Iris pigment epithelial cell (primary cell): ENCODE data around the gene LIMS2.

Experiments used
- DNase-seq: peaks from one replicate; pipeline ENCODE4 v3.0.0-alpha.2; 2011; ENCODE audit warnings: low read depth

Gene LIMS2

DNA sequence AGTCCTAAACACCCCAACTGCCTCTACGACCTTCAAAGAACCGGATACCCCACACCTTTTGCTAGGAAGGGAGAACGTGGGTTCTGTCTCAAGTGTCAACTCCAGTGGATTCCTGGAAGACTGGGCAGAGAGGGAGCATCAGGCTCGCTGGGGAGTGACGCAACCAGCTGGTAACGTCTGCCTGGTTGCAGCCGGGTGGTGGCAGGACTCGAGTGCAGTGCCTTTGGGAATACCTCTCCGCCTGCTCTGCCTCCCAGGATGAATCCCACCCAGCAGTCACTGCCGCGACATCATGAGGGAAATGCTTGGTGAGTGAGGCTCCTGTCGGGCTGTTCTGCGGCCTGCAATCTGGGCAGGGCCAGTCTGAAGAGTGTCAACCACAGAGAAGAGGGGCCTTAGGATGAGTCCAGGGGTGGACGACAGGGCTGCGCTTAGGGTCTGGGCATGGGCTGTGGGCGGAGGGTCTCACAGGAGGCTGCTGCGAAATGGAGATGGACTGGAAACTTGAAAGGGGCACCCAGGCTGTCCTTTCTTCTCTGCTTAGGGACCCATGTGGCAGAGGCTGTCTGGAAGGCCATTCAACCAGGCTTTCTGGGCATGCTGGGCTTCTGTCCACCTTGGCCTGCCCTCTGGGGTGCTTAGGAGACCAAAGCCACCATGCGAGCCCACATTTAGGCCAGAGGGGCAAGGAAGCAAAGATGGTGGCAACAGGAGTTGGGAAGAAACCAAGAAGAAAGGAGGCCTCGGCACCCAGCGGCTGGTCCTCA, 16.5 kb downstream of the LIMS2 start:
- DNase-seq: no peak

DNA sequence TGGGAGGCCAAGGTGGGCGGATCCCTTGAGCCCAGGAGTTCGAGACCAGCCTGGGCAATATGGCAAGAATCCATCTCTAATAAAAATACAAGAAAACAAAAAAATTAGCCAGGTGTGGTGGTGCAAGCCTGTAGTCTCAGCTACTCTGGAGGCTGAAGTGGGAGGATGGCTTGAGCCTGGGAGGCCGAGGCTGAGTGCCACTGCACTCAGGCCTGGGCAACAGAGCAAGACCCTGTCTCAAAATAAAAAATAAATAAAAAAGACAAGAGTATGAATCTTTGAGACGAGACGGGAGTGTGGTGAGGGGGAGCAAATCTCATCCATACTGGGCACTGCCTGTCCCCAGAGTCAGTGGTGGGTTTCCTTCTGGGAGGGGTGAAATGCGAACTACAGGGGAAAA, 17.2 kb downstream of the LIMS2 start:
- no peak for DNase-seq

DNA sequence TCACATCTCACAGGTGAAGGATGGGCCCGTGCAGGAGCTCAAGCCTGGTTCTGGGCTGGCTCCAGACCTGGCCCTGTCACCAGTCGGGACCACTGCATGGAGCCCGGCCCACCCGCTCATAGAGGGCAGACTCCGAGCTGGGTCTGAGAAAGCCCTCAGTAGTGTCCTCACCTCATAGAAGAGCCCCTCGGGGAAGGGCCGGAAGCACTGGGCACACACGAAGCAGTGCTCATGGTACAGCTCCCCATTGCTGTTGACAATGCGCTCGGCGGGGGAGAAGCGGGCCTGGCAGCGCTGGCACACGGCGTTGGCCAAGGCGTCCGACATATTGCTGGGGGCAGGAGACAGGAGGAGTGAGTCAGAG, 18.1 kb downstream of the LIMS2 start:
- no peak for DNase-seq

DNA sequence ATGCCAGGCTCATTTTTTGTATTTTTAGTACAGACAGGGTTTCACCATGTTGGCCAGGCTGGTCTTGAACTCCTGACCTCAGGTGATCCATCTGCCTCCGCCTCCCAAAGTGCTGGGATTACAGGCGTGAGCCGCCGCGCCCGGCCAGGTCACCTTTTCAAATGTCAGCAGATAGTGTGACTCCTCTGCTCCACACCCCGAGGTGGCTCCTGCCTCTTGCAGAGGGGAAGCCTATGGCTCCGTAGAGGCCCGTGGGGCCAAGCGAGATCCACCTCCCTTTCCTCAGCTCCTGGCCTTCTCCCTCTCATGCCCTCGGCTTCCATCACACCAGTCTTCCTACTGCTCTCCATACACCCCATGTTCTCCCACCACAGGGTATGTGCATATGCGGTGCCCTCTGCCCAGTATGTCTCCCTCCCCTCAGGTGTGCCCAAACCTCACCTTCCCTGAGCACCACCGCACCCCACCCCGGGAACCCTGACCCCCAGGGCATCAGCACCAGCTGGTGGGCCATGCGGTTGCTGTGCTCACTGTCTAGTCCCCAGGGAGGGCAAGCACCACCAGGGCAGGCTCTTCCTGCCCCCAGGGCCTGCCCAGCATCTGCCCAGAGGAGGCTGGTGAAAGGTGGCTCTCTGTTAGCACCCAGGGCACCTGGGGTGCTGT, 18.6 kb downstream of the LIMS2 start:
- no peak for DNase-seq

DNA sequence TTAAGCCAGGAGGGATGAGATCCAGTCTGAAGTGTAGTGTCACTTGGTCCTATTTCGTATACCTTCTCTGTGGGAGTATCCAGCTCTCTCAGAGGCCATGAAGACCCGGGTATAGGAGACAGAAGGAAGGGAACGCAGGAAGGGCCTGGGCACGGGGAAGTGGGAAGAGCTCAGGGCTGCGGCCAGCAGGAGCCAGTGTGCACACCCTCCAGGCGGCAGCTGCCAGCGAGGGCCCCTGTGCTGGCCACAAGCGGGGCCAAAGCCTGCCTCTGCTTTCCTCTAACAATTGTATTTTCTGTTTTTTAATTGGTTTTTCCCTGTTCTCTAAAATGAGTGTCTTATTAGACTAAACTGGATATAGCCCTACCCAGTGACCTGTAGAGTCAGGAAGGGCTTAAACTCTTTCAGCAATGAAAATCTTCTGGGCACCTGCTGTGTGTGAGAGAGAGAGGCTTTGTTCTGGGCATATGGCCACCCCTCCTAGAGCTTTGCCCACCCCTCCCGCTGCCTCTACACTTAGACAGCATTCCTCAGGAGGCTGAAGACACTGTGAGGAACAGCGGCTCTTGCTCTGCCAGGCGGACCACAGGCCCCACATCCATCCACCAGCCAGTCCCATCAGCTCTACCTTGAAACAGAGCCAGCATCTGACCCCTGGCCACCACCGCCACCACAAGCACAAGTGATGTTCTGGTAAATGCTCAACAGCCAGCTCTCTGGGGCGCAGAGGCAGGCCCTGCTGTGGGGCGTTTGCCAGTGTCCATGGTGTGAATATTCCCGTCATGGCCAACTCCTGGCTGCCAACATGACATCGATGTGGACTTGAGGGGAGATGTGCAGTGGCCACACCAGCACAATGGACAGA, 19.9 kb downstream of the LIMS2 start:
- no peak for DNase-seq

DNA sequence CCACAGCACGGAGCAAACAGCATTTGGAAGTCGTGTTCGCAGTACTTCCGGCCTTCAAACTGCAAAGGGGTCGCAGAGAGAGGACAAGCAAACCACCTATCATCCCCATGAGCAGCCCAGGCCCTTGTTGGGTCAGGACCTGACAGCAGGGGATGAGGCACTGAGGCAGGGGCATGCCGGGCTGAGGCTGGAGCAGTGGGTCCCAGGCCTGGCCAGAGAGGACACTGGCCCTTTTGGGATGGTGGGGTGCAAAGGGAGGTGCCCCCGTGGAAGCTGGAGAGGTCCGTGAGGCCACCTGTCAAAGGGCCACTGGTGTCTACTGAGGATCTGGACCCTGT, 20.5 kb downstream of the LIMS2 start:
- DNase-seq: no peak

DNA sequence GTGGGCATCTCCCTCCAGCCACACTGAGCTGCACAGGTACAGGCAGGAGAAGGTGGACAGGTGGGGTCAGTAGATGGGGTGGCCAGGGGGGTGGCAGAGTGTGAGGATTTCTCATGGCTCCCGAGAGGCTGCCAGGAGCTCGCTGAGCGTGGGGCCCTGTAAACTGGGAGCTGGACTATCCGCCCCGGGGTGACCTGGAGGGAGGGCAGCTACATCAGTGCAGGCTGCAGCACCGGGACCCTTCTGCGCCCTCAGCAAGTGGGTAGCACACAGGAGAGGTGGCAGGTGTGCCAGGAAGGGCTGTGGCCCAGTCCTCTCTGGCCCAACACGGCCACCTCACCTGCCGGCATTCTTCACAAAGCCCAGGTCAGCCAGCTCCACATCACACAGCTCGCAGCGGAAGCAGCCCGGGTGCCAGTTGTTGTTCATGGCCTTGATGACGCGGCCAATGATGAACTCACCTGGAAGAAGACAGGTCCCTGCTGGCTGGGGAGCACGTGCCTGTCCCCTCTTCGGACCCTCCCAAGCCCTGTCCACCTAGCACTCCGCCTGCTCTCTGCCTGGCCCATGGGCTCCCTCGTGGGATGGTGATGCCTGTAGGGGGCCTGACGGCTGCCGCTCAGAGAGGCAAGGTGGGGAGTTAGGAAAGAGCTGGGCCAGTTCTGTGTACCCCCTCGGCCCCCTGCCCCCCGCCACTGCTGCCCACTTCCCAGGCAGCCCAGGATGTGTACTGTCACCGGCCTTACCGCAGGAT, 21.1 kb downstream of the LIMS2 start:
- DNase-seq: no peak

DNA sequence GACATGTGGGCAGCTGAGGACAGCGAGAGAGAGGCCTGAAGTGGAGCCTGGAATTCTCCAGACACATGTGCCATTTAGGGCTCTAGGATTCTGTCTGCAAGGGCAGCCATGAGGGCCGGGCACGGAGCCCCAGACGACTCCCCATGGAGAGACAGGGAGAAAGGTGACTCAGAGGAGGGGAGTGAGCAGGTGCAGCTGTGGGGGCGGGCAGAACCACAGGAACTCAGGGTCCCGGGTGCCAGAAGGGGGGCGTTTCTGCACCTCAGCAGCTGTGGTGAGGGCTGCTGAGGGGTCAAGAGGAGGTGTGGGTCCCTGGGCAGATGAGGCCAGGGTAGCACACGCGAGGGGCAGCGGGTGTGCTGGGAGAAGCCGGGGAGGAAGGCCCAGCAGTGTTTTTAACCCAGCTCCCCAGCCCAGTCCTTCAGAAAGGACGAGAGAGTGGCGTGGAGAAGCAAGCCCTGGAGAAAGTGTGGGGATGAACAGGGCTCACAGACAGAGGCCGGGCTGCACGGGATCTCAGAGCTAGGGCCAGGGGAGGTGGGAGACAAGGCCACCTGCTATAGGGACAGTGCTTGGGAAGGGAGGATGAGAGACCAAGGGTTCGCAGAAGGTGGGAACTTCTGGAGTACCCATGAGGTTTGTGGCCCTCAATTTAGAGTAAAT, 21.8 kb downstream of the LIMS2 start:
- no peak for DNase-seq

DNA sequence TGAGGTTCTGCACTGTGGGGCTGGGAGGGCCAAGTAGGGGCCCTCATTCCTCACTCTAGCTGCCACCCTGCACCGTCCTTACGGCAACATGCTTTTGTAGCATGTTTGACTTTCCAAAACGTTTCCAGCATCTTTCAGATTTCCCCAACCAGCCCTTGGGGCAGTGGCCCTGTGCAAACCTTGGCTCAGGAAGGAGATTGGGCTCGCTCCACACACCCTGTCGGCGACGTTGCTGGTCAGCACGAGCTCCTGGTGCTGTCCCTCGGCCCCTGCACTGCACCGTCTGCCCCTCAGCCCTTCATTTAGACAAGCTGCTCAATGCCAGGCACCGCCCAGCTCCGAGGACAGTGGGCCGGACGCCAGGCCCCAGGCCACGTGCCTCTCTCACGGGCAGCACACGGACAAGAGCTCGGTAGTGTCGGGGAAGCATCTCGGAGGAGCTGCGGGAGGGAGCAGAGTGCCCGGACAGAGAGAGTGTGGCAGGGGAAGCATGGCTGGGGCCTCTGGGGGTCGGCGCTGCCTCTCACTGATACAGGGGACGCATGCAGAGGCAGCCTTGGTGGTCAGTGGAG, 22.5 kb downstream of the LIMS2 start:
- no peak for DNase-seq

DNA sequence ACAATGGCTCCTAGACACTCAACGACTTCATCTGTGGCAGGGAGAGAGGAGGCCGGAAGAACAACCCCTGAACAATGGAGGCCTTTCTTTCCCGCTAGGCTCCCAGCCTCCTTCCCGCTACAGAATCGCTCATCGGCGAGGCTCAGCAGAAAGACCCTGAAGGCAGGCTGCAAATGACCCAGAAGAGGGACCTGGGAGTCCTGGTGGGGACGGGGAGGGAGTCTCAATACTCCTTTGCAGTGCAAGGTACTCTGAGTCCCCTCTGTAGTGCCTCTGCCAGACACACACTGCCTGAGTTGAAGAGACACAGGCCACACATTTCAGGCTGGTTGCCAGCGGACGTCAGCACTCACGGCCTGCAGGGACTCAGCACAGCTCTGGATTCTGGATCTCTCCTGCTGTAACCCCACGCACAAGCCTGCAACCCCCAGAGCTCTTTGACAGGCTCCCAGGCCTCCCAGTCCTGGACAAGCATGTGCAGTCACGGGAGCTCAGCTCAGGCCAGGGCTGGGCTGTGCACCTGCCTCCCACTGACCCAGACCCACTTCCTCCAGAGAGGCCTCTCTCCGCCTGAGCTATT, 23.3 kb downstream of the LIMS2 start:
- DNase-seq: no peak

DNA sequence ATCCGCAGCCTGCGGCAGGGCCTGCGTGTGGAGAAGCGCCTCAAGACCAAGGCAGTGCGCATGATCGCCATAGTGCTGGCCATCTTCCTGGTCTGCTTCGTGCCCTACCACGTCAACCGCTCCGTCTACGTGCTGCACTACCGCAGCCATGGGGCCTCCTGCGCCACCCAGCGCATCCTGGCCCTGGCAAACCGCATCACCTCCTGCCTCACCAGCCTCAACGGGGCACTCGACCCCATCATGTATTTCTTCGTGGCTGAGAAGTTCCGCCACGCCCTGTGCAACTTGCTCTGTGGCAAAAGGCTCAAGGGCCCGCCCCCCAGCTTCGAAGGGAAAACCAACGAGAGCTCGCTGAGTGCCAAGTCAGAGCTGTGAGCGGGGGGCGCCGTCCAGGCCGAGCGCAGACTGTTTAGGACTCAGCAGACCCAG, 23.9 kb downstream of the LIMS2 start:
- no peak for DNase-seq

DNA sequence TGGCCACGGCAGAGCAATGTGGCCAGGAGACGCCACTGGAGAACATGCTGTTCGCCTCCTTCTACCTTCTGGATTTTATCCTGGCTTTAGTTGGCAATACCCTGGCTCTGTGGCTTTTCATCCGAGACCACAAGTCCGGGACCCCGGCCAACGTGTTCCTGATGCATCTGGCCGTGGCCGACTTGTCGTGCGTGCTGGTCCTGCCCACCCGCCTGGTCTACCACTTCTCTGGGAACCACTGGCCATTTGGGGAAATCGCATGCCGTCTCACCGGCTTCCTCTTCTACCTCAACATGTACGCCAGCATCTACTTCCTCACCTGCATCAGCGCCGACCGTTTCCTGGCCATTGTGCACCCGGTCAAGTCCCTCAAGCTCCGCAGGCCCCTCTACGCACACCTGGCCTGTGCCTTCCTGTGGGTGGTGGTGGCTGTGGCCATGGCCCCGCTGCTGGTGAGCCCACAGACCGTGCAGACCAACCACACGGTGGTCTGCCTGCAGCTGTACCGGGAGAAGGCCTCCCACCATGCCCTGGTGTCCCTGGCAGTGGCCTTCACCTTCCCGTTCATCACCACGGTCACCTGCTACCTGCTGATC, 24.4 kb downstream of the LIMS2 start:
- no peak for DNase-seq

DNA sequence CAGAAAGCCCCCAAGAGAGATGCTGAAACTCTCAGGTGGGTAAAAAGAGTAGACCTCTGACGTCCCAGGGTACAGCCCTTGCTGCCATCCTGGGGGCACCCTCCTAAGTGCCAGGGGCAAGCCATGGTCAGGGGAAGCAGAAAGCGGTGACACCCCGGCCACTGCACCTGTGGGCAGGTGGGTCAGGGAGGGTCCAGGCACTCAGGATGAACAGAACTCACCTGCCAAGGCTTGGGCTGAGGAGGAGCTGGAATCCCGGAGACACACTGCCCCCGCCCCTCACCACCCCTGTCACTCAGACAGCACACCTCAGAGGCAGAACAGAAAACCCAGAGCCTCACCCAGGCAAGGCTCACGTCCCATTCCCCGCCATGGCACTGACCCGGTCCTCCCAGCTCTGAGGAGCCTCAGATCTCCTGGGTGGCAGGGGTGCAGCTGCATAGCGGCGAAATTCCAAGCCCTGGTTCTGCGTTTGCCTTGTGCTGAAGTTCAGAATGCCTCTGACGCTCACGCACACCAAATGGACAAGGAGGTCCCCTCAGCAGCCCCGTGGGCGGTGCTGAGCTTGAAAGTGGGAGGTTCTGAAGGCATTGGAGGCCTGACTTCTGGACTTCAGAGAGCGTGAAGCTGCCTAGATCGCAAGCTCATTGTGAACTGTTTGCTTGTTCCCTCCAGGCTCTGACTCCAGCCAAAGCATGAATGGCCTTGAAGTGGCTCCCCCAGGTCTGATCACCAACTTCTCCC, 25.1 kb downstream of the LIMS2 start:
- DNase-seq: no peak

DNA sequence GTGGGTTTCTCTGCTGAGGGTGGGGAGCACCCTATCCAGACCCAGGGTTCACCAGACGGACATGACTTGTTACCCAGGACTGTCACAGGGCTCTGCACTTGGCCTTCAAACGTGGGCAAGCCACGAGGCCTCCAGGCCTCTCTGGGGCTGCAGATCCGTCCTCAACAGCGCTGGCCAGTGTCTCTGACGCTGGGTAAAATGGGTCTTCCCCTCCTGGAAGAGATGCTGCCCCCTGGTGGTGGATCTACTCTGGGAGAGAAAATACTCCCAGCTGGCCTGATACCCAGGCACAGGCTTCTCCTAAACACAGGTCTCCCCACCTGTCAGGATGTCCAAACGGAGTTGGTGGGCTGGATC, 25.7 kb downstream of the LIMS2 start:
- DNase-seq: peak; percentile 77

DNA sequence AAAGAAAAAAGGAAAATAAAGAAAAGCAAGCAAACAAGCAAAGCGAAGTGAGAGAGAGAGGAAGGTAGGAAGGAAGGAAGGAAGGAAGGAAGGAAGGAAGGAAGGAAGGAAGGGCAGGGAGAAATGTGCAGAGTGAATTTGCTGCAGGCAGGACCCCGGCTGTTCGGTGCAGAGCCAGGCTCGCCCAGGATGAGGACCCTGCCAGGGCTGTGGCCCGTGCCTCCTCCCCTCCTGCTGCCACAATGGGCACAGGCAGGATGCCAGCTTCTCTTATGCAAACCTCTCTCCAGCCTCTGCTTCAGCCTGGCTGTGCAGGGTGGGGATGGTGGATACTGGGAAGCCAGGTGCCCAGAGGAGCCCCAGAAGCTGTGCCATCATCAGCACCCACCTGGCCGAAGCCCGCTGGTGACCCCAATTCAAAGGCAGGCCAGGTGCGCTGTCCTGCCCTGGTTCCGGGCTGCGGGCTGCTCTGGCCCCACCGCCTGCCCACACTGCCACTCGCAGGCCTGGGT, 26.2 kb downstream of the LIMS2 start:
- DNase-seq: no peak

DNA sequence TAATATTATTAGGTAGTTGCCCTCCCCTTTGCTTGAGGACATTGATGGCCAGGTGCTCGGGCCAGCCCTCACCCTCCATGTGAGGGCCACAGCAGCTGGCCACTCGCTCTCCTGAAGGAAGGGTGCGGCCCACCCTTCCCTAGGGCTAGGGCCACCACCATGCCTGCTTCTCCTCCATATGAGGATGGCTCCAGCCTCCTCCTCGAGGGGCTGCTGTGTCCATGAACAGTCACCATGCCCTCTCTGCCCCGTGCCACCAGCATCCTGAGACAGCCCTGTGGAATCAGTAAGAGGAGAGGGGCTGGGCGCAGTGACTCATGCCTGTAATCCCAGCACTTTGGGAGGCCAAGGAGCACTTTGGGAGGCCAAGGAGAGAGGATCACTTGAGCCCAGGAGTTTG, 27.0 kb downstream of the LIMS2 start:
- no peak for DNase-seq

DNA sequence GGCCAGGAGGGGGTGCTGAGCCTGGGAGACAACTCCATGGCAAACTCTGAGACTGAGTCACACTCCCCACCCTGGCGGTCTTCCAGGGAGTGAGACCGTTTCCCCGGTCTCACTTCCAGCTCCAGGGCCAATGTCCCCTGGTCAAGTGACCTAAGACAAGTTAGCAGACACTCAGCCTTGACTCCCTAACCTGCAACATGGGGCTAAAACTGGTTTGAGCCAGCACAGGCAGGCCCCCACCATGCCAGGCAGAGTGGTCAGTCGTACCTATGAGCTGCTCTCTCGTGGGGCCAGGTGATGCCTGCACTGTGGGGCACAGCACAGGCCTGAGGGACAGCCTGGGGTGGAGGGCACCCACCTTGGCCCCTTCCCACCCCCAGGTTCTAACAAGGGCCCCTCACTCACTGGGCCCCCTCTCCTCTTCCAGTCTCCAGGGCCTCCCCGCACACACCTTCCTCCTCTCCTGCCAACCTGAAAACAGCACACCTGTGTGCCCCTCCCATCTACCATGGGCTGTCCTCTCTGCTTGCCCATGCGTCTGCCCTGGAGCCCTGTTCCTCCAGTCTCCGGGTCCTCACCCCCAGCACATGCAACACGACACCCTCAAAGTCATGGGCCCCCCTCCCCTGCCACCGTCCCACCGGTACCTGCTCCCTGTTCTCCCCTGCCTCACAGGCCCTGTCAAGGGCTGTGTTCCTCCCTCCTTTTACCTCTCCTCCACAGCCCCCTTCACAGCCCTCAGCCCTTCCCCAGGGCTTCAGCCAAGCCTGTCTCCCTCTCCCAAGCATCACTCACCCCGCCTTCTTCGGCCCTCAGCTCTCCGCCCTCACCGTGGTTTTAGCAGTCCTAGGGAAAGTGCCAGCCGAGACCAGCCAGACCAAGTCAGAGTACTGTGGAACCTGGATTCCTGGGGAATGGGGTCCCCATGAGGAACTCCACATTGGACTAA, 27.8 kb downstream of the LIMS2 start:
- peak; percentile 10 for DNase-seq

DNA sequence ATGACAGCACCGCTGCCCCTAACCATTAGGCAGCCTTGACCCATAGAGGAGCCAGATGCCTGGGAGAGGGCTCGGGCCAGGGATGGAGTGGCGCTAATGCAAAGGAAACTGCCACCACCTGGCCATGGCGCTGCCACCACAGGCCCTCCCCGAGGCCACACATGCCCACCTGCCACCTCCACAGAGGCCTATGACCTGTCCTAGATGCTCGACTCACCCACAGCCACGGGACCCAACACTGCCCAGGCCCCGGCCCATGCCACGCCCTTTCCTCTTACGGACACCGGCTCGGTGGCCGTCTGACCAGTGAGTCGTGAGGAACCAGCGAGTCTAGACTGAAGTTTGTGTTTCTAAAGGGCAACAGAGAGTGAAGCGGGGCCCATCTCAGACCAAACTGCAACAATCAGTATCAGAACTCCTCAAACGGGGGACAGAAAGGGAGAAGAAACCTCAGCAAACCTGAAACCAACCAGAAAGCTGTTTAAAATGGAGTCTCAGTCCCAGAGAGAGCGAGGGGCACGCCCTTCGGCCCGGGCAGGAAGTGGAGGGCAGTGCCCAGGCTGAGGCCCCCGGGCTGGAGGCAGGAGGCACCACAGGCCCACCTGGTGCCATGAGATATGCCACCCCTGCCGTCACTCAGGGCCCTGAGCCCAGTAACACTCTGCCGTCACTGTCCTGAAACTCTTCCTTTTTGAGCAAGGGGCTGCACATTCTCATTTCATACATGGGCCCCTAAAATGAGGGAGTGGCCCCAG, 28.7 kb downstream of the LIMS2 start:
- peak; percentile 7 for DNase-seq
